IPS-15b (cell line): ENCODE measurements around the gene ST6GALNAC3.

Experiments
- H3K27me3 ChIP-seq: one replicate; pipeline ENCODE4 v1.6.1; 2013; ENCODE audit warnings: low read length; ENCODE audit not compliant: control insufficient read depth, insufficient read depth
- H3K36me3 ChIP-seq: one replicate; pipeline ENCODE4 v1.6.1; 2013; ENCODE audit warnings: low read length; ENCODE audit not compliant: control insufficient read depth, insufficient read depth
- H3K4me1 ChIP-seq: one replicate; pipeline ENCODE4 v1.6.1; 2013; ENCODE audit warnings: mild to moderate bottlenecking, low read length; ENCODE audit not compliant: control insufficient read depth, insufficient read depth
- H3K4me3 ChIP-seq: one replicate; pipeline ENCODE4 v1.5.1; 2013; ENCODE audit warnings: low read depth, low read length
- H3K9ac ChIP-seq: one replicate; pipeline ENCODE4 v1.6.1; 2013; ENCODE audit warnings: low read depth, mild to moderate bottlenecking, low read length
- H3K9me3 ChIP-seq: one replicate; pipeline ENCODE4 v1.6.1; 2013; ENCODE audit warnings: mild to moderate bottlenecking, low read length; ENCODE audit not compliant: control insufficient read depth, insufficient read depth

ST6GALNAC3 gene

GRCh38 chr1:76148460-76148859 is 73.9 kb downstream of the ST6GALNAC3 start:
- H3K9ac ChIP-seq: no peak overlapping the region
- H3K36me3 ChIP-seq: no peaks in the 10 kb centered on the region
- no peak overlapping the region for H3K4me3 ChIP-seq

GRCh38 chr1:76153841-76154205 is 79.3 kb downstream of the ST6GALNAC3 start:
- Histone ChIP-seq H3K36me3 (no peaks in the 10 kb centered on the region), H3K27me3 (no peaks in the 10 kb centered on the region), H3K4me3 (no peak overlapping the region), H3K9ac (no peak overlapping the region), H3K9me3 (no peaks in the 10 kb centered on the region), H3K4me1 (peaks cover 7% of the 10 kb centered on the region)

More at GRCh38 chr1:76148460-76148859, 73.9 kb downstream of the ST6GALNAC3 start:
- Histone ChIP-seq H3K9me3 (no peaks in the 10 kb centered on the region), H3K27me3 (no peaks in the 10 kb centered on the region), H3K4me1 (no peaks in the 10 kb centered on the region)

- Histone ChIP-seq H3K9me3 (no peaks in the 10 kb centered on the region), H3K4me3 (peak overlapping the region; percentile 28), H3K9ac (no peak overlapping the region), H3K36me3 (no peaks in the 10 kb centered on the region), H3K27me3 (no peaks in the 10 kb centered on the region), H3K4me1 (peaks cover 7% of the 10 kb centered on the region)
Observed at GRCh38 chr1:76154206-76154956, 79.8 kb downstream of the ST6GALNAC3 start.

DNA sequence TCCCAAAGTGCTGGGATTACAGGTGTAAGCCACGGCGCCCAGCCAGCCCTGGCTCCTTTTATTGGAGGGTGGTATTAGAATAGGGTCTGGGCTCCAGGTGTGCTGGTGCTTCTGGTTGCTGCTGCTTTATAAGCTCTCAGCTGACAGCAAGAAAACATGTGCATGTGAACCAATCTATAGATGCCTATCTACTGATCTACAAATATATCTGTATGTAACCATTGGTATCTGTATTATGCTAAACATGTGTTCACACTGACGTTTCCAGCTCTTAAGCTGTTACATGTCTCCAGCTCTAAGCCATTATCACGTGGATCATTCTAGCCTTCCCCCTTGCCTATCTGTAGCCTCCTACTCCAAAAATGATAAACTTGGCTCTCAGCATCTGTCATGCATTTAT is 82.4 kb downstream of the ST6GALNAC3 start:
- H3K9ac ChIP-seq: no peak overlapping the region
- no peak overlapping the region for H3K4me3 ChIP-seq
- no peaks in the 10 kb centered on the region for H3K27me3 ChIP-seq
- no peaks in the 10 kb centered on the region for H3K9me3 ChIP-seq
- no peaks in the 10 kb centered on the region for H3K36me3 ChIP-seq
- peaks cover 7% of the 10 kb centered on the region for H3K4me1 ChIP-seq

DNA sequence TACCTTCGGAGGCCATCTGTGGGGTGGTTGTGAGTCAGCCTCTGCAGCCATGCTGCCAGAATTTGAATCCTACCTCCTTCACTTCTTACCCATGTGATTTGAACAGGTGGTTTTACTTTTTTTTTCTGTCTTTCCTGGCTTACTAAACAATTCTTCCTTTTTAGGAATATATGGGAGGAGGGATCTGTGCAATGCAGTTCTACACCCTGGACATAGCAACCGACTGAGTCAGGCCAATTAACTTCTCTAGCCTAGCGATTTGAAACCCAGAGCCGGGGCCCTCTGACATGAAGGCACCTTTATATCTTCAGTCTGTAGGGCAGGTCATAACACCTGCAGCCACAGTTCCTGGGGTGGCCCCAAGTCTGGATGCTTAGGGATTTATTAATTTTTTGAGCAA is 83.6 kb downstream of the ST6GALNAC3 start:
- no peak overlapping the region for H3K4me3 ChIP-seq
- peaks cover 7% of the 10 kb centered on the region for H3K4me1 ChIP-seq
- no peaks in the 10 kb centered on the region for H3K9me3 ChIP-seq
- no peaks in the 10 kb centered on the region for H3K27me3 ChIP-seq
- no peak overlapping the region for H3K9ac ChIP-seq
- no peaks in the 10 kb centered on the region for H3K36me3 ChIP-seq

DNA sequence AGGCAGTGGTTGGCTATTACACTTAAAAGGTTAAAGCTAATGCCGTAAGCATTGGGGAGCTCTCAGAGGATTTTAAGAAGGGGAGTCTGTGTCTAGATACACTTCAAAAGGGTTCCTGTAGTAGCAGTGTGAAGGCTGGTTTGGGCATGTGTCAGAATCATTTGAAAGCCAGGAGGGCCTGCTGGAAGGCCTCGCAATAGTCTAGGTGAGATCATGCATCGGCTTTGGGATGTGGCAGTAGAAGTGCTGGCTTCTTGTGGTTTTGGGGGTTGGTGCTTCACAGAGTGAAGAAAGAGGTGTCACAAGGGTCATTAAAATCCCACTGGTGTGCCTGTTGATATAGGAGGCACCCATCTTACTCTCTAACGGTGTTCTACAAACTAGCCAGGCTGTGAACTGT is 85.7 kb downstream of the ST6GALNAC3 start:
- H3K4me3 ChIP-seq: no peak overlapping the region
- no peaks in the 10 kb centered on the region for H3K9me3 ChIP-seq
- no peaks in the 10 kb centered on the region for H3K4me1 ChIP-seq
- no peak overlapping the region for H3K9ac ChIP-seq
- H3K36me3 ChIP-seq: no peaks in the 10 kb centered on the region
- H3K27me3 ChIP-seq: no peaks in the 10 kb centered on the region

DNA sequence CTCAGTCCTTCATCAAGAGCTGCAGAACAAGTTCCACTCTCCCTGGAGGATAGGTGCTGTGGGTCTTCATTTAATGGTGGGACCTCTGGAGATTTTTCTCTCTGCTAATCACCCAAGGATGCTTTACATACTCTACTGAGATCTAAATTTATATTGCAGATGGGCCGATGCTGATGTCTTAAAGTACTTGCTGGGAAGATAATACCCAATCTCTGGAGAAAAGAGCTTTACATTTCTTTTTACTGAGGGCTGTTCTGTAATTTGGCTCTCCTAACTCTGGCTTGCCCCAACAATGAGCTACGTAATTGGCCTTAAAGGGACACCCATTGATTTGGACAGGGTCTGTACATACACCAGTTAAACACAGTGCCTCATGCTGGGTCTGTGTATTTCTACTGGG is 86.9 kb downstream of the ST6GALNAC3 start:
- Histone ChIP-seq H3K9me3 (no peaks in the 10 kb centered on the region), H3K4me1 (no peaks in the 10 kb centered on the region), H3K4me3 (no peak overlapping the region), H3K27me3 (no peaks in the 10 kb centered on the region), H3K9ac (no peak overlapping the region), H3K36me3 (no peaks in the 10 kb centered on the region)

GRCh38 chr1:76162254-76162653 is 87.7 kb downstream of the ST6GALNAC3 start:
- H3K36me3 ChIP-seq: no peaks in the 10 kb centered on the region
- H3K27me3 ChIP-seq: no peaks in the 10 kb centered on the region
- no peak overlapping the region for H3K9ac ChIP-seq
- no peaks in the 10 kb centered on the region for H3K9me3 ChIP-seq
- H3K4me1 ChIP-seq: no peaks in the 10 kb centered on the region
- no peak overlapping the region for H3K4me3 ChIP-seq

GRCh38 chr1:76164165-76164564 is 89.6 kb downstream of the ST6GALNAC3 start:
- Histone ChIP-seq H3K9ac (no peak overlapping the region), H3K36me3 (no peaks in the 10 kb centered on the region), H3K4me3 (no peak overlapping the region), H3K9me3 (no peaks in the 10 kb centered on the region), H3K4me1 (no peaks in the 10 kb centered on the region), H3K27me3 (no peaks in the 10 kb centered on the region)

DNA sequence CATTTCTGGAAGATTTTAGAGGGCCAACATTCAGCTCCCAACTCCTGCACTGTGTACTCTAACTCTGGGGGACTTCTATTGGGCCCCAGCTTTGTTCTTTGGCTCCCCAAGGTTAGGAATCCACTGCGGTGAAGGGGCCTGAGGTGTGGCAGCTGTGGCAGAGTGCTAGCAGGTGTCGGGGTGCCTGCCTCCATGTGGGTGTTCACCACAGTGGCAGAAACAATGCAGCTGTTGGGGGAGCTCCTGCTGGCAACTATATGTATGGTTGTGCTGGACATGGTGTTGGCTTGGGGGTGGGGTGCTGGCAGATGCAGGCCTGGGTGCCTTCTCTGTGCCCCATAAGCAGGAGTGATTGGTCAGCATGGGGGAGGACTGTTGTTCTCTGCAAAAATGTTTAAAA is 95.5 kb downstream of the ST6GALNAC3 start:
- H3K4me3 ChIP-seq: no peak overlapping the region
- H3K9me3 ChIP-seq: no peaks in the 10 kb centered on the region
- no peaks in the 10 kb centered on the region for H3K27me3 ChIP-seq
- H3K36me3 ChIP-seq: no peaks in the 10 kb centered on the region
- H3K4me1 ChIP-seq: no peaks in the 10 kb centered on the region
- no peak overlapping the region for H3K9ac ChIP-seq

DNA sequence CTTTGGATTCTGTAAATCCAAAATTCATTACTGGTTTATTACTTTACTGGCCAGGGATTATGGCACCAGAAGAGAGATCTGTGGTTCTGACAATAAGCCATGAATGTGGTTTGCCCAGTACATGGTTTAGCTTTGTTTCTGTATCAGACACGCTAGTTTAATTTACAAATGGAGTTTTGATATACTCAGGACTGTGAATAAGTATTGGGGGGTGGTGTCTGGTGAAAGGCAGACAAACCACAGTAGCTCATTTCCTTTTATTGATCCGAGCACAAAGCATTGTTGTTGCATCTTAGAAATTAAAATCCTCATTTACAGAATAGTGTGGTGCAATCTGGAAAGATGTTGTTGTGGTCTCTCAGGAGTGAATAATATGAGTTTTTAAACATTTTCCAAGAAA is 96.0 kb downstream of the ST6GALNAC3 start:
- H3K9ac ChIP-seq: no peak overlapping the region

GRCh38 chr1:76176000-76176399 is 101.5 kb downstream of the ST6GALNAC3 start:
- Histone ChIP-seq H3K27me3 (no peaks in the 10 kb centered on the region), H3K9ac (no peak overlapping the region), H3K4me3 (no peak overlapping the region), H3K9me3 (no peaks in the 10 kb centered on the region), H3K36me3 (no peaks in the 10 kb centered on the region), H3K4me1 (no peaks in the 10 kb centered on the region)

More for the DNA sequence above, 96.0 kb downstream of the ST6GALNAC3 start:
- H3K36me3 ChIP-seq: no peaks in the 10 kb centered on the region
- no peak overlapping the region for H3K4me3 ChIP-seq
- H3K27me3 ChIP-seq: no peaks in the 10 kb centered on the region
- no peaks in the 10 kb centered on the region for H3K4me1 ChIP-seq
- H3K9me3 ChIP-seq: no peaks in the 10 kb centered on the region
